Measurements from ENCODE around the gene PLXDC2. TPM values are rescaled to one million over a fixed set of nuclear protein-coding genes. Genes with fewer than 3 reads are reported as not detected.

PLXDC2 gene
- polyA plus RNA-seq, 2 of the 4 experiments (the other 2 are of a cell fraction) = 0.08 to 0.09 TPM

DNA sequence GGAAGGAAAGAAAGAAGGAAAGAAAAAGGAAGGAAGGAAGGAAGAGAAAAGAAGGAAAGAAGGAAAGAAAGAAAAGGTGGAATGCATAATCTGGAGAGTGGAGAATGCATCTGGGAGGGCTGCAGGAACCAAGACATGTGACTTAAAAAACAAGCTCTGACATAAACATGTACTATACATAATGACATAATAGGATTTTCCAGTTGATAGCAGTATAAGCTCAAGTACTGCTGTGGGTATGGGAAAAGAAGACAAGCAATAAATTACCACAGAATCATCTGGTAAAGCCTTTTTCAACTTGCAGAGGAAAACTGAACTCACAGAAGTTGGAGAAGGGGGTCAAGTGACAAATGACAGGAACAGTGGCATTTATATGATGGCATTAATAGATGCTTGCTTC is 345.9 kb downstream of the PLXDC2 start:
- H3K4me2 ChIP-seq = no peak overlapping the region
- H3K27ac ChIP-seq = no peak overlapping the region
- H3K4me3 ChIP-seq = no peak overlapping the region
- CTCF ChIA-PET = interaction anchor here (1.0 kb wide), 1 partner anchor 9 kb away, joined by 3 read pairs; no protein-coding TSS in a partner anchor
- FAIRE-seq (no peak), ATAC-seq (no peak), DNase-seq (ENCODE audit: low read depth in 1 of 2, low spot score in 1 of 2) (no peak)
- TF ChIP-seq CBX2 (IDR thresholded peaks at IDR 0.05; ENCODE audit: borderline replicate concordance, low read depth) (no peak), NPAS2 (CRISPR knock-in tag; IDR thresholded peaks at IDR 0.05; ENCODE audit: borderline replicate concordance) (no peak), CEBPB (IDR thresholded peaks at IDR 0.05) (no peak), EHMT2 (IDR thresholded peaks at IDR 0.05; ENCODE audit: low read depth) (no peak), HDAC2 (IDR thresholded peaks at IDR 0.05) (no peak), MAZ (IDR thresholded peaks at IDR 0.05; ENCODE audit: borderline replicate concordance, low read depth, low read length) (no peak), FOXS1 (CRISPR knock-in tag; IDR thresholded peaks at IDR 0.05) (no peak), HOXB5 (CRISPR knock-in tag; IDR thresholded peaks at IDR 0.05) (no peak), TP53 (CRISPR knock-in tag; IDR thresholded peaks at IDR 0.05) (no peak), NR3C1 (IDR thresholded peaks at IDR 0.05) (no peak), NFE2L2 (conservative IDR thresholded peaks at IDR 0.05; ENCODE audit: low read length) (no peak), JUNB (IDR thresholded peaks at IDR 0.05) (no peak), ZFP36 (IDR thresholded peaks at IDR 0.05; ENCODE audit: borderline replicate concordance, partially characterized antibody) (no peak), TFCP2L1 (CRISPR knock-in tag; IDR thresholded peaks at IDR 0.05) (no peak), ZNF302 (CRISPR knock-in tag; IDR thresholded peaks at IDR 0.05) (no peak), ZSCAN20 (CRISPR knock-in tag; IDR thresholded peaks at IDR 0.05) (no peak)
- TF ChIP-seq, protein P1, sequence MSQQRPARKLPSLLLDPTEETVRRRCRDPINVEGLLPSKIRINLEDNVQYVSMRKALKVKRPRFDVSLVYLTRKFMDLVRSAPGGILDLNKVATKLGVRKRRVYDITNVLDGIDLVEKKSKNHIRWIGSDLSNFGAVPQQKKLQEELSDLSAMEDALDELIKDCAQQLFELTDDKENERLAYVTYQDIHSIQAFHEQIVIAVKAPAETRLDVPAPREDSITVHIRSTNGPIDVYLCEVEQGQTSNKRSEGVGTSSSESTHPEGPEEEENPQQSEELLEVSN (IDR thresholded peaks at IDR 0.05; ENCODE audit: borderline replicate concordance, low read depth) = no peak
- TF ChIP-seq, protein P2, sequence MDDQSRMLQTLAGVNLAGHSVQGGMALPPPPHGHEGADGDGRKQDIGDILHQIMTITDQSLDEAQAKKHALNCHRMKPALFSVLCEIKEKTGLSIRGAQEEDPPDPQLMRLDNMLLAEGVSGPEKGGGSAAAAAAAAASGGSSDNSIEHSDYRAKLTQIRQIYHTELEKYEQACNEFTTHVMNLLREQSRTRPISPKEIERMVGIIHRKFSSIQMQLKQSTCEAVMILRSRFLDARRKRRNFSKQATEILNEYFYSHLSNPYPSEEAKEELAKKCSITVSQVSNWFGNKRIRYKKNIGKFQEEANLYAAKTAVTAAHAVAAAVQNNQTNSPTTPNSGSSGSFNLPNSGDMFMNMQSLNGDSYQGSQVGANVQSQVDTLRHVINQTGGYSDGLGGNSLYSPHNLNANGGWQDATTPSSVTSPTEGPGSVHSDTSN (IDR thresholded peaks at IDR 0.05) = no peak
- TF ChIP-seq, protein P3, sequence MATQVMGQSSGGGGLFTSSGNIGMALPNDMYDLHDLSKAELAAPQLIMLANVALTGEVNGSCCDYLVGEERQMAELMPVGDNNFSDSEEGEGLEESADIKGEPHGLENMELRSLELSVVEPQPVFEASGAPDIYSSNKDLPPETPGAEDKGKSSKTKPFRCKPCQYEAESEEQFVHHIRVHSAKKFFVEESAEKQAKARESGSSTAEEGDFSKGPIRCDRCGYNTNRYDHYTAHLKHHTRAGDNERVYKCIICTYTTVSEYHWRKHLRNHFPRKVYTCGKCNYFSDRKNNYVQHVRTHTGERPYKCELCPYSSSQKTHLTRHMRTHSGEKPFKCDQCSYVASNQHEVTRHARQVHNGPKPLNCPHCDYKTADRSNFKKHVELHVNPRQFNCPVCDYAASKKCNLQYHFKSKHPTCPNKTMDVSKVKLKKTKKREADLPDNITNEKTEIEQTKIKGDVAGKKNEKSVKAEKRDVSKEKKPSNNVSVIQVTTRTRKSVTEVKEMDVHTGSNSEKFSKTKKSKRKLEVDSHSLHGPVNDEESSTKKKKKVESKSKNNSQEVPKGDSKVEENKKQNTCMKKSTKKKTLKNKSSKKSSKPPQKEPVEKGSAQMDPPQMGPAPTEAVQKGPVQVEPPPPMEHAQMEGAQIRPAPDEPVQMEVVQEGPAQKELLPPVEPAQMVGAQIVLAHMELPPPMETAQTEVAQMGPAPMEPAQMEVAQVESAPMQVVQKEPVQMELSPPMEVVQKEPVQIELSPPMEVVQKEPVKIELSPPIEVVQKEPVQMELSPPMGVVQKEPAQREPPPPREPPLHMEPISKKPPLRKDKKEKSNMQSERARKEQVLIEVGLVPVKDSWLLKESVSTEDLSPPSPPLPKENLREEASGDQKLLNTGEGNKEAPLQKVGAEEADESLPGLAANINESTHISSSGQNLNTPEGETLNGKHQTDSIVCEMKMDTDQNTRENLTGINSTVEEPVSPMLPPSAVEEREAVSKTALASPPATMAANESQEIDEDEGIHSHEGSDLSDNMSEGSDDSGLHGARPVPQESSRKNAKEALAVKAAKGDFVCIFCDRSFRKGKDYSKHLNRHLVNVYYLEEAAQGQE (IDR thresholded peaks at IDR 0.05) = no peak
- POLR2A ChIA-PET = no interaction called here
- no peaks in the 10 kb centered on the region for H3K4me1 ChIP-seq
- H3K9me3 ChIP-seq = no peaks in the 10 kb centered on the region

GRCh38 chr10:20166096-20166675 is 350.0 kb downstream of the PLXDC2 start:
- no peak for ATAC-seq
- H3K4me3 ChIP-seq = no peak overlapping the region
- TF ChIP-seq TFCP2L1 (CRISPR knock-in tag; IDR thresholded peaks at IDR 0.05) (no peak), RFX5 (IDR thresholded peaks at IDR 0.05) (no peak), HMGXB4 (CRISPR knock-in tag; IDR thresholded peaks at IDR 0.05; ENCODE audit: borderline replicate concordance) (no peak), BCL3 (IDR thresholded peaks at IDR 0.05) (no peak), ZFP36 (IDR thresholded peaks at IDR 0.05; ENCODE audit: borderline replicate concordance, partially characterized antibody) (no peak), MAFK (IDR thresholded peaks at IDR 0.05; ENCODE audit: partially characterized antibody) (no peak), ESRRA (IDR thresholded peaks at IDR 0.05; ENCODE audit: borderline replicate concordance, low read length) (no peak), CHD4 (IDR thresholded peaks at IDR 0.05; ENCODE audit: borderline replicate concordance) (no peak), ZNF302 (CRISPR knock-in tag; IDR thresholded peaks at IDR 0.05) (no peak), FOSB (CRISPR knock-in tag; IDR thresholded peaks at IDR 0.05) (no peak), FOSL2 (IDR thresholded peaks at IDR 0.05) (no peak), FOSL2 (CRISPR knock-in tag; IDR thresholded peaks at IDR 0.05) (no peak), SREBF2 (IDR thresholded peaks at IDR 0.05) (no peak), ATOH8 (CRISPR knock-in tag; IDR thresholded peaks at IDR 0.05; ENCODE audit: low read depth) (no peak), ZC3H11A (IDR thresholded peaks at IDR 0.05) (no peak)

More at GRCh38 chr10:20166096-20166675, 350.0 kb downstream of the PLXDC2 start:
- 27% methylated on average over 5 of the region's 5 CpGs for WGBS (ENCODE audit: missing lambda C conversion rate)
- ChIA-PET CTCF (no interaction called here), POLR2A (no interaction called here)
- Histone ChIP-seq H3K9me3 (no peaks in the 10 kb centered on the region), H3K4me2 (no peak overlapping the region), H3K4me1 (no peaks in the 10 kb centered on the region), H3K27ac (no peak overlapping the region)
- DNase-seq (ENCODE audit: low read depth in 1 of 2, low spot score in 1 of 2) = no peak
- no peak for FAIRE-seq

Data from A549 (cell line).